HepG2 (cell line): ENCODE data around the gene VASN. TPM values are rescaled to one million over a fixed set of nuclear protein-coding genes. Genes with fewer than 3 reads are reported as not detected.
A peak's percentile ranks its signal among the peaks of the same experiment; 100 is the strongest.

ENCODE experiments used
- CCDC6 ChIP-seq: sonication (generic); formaldehyde crosslinking; IDR thresholded peaks from 2 replicates; pipeline ENCODE4 v1.8.1; 2022; ENCODE audit warnings: mild to moderate bottlenecking, missing genetic modification reagents, moderate library complexity
- DR1 ChIP-seq: sonication (generic); formaldehyde crosslinking; IDR thresholded peaks from 2 replicates; pipeline ENCODE4 v1.8.0; 2021; ENCODE audit warnings: mild to moderate bottlenecking, missing genetic modification reagents, inconsistent platforms
- FOXA1 ChIP-seq, 2 experiments: fragments of 450-650 bp in 1 of 2; sonication (generic) in 1 of 2; formaldehyde crosslinking in 1 of 2; IDR thresholded peaks; 2 replicates each; pipeline versions ENCODE4 v1.4.0 to v1.6.1; 2016 to 2020; ENCODE audit warnings: missing genetic modification reagents in 1 of 2
- HMG20A ChIP-seq: IDR thresholded peaks from 2 replicates; pipeline ENCODE4 v1.6.1; 2016; ENCODE audit warnings: borderline replicate concordance
- HOXA9 ChIP-seq: sonication (generic); formaldehyde crosslinking; IDR thresholded peaks from 2 replicates; pipeline ENCODE4 v1.8.1; 2022; ENCODE audit warnings: missing genetic modification reagents, mild to moderate bottlenecking, moderate library complexity, borderline replicate concordance
- KAT2B ChIP-seq: fragments of 150-350 bp; IDR thresholded peaks from 2 replicates; pipeline ENCODE4 v1.6.1; 2014; ENCODE audit warnings: low read depth, low read length, borderline replicate concordance
- PLRG1 ChIP-seq: fragments of 450-650 bp; conservative IDR thresholded peaks from 2 replicates; pipeline ENCODE4 v1.6.1; 2016
- PTBP1 ChIP-seq: fragments of 200-400 bp; formaldehyde crosslinking; IDR thresholded peaks from 2 replicates; pipeline ENCODE4 v1.6.1; 2018; ENCODE audit warnings: low read length, low read depth; ENCODE audit not compliant: poor library complexity, severe bottlenecking
- ZFP36L2 ChIP-seq: sonication (generic); formaldehyde crosslinking; IDR thresholded peaks from 2 replicates; pipeline ENCODE4 v1.4.0; 2020; ENCODE audit warnings: missing genetic modification reagents
- ZNF230 ChIP-seq: sonication (generic); formaldehyde crosslinking; IDR thresholded peaks from 2 replicates; pipeline ENCODE4 v1.4.0; 2020; ENCODE audit warnings: mild to moderate bottlenecking, missing genetic modification reagents
- ZNF337 ChIP-seq: sonication (generic); formaldehyde crosslinking; IDR thresholded peaks from 2 replicates; pipeline ENCODE4 v1.5.1; 2020; ENCODE audit warnings: missing genetic modification reagents, low read depth, mild to moderate bottlenecking, borderline replicate concordance
- ZNF431 ChIP-seq: sonication (generic); formaldehyde crosslinking; IDR thresholded peaks from 2 replicates; pipeline ENCODE4 v1.9.0; 2022; ENCODE audit warnings: missing genetic modification reagents, low read depth, mild to moderate bottlenecking, borderline replicate concordance
- ZNF670 ChIP-seq: sonication (generic); formaldehyde crosslinking; IDR thresholded peaks from 2 replicates; pipeline ENCODE4 v1.8.0; 2022; ENCODE audit warnings: mild to moderate bottlenecking, missing genetic modification reagents, borderline replicate concordance
- ZNF841 ChIP-seq: sonication (generic); formaldehyde crosslinking; IDR thresholded peaks from 2 replicates; pipeline ENCODE4 v1.8.1; 2023; ENCODE audit warnings: missing genetic modification reagents, borderline replicate concordance
- polyA plus RNA-seq, 8 experiments: library from polyadenylated mRNA; depleted of rRNA in 3 of 8; stranded (reverse) in 7 of 8; unstranded in 1 of 8; fragments of >200 nt; fragmentation: Illumina TruSeq in 4 of 8; extraction: Trizol in 4 of 8; gene quantifications; 2 replicates each; pipeline versions ENCODE4 v1.2.1 to v1.2.3, GENCODE V29; 2011 to 2016; ENCODE audit warnings: low read depth in 4 of 8, missing spikeins in 1 of 8, mixed read lengths in 1 of 8; ENCODE audit not compliant: insufficient read depth in 1 of 8
- total RNA-seq, 5 experiments: library from RNA; depleted of rRNA; stranded (reverse); fragments of >200 nt; fragmentation: Illumina TruSeq; extraction: Trizol; gene quantifications; 2 replicates each; pipeline ENCODE4 v1.2.3, GENCODE V29; 2016; ENCODE audit warnings: low read depth in 1 of 5
- TF ChIP-seq, protein P1 (sequence below), 2 experiments: IDR thresholded peaks; 2 replicates each; pipeline ENCODE4 v1.6.1; 2011 to 2012; ENCODE audit warnings: low read length in 2 of 2, borderline replicate concordance in 1 of 2, low read depth in 1 of 2, mild to moderate bottlenecking in 1 of 2, moderate library complexity in 1 of 2
- TF ChIP-seq, protein P2 (sequence below): sonication (generic); formaldehyde crosslinking; IDR thresholded peaks from 2 replicates; pipeline ENCODE4 v1.5.0; 2020; ENCODE audit warnings: missing genetic modification reagents
- TF ChIP-seq, protein P3 (sequence below): sonication (generic); formaldehyde crosslinking; IDR thresholded peaks from 2 replicates; pipeline ENCODE4 v1.8.1; 2023; ENCODE audit warnings: mild to moderate bottlenecking, moderate library complexity, missing genetic modification reagents
- TF ChIP-seq, protein P4 (sequence below): sonication (generic); formaldehyde crosslinking; IDR thresholded peaks from 2 replicates; pipeline ENCODE4 v1.5.0; 2020; ENCODE audit warnings: missing genetic modification reagents
- TF ChIP-seq, protein P5 (sequence below): sonication (generic); formaldehyde crosslinking; IDR thresholded peaks from 2 replicates; pipeline ENCODE4 v1.5.1; 2020; ENCODE audit warnings: mild to moderate bottlenecking, moderate library complexity, missing genetic modification reagents
- TF ChIP-seq, protein P6 (sequence below): sonication (generic); formaldehyde crosslinking; IDR thresholded peaks from 2 replicates; pipeline ENCODE4 v1.4.0; 2020; ENCODE audit warnings: low read depth, mild to moderate bottlenecking, missing genetic modification reagents

The VASN gene
- total and polyA plus RNA-seq, 2 of the 13 experiments (the other 11 are each of a cell fraction or from before 2014, with no cell fraction given): 8.4 to 18.2 TPM

DNA sequence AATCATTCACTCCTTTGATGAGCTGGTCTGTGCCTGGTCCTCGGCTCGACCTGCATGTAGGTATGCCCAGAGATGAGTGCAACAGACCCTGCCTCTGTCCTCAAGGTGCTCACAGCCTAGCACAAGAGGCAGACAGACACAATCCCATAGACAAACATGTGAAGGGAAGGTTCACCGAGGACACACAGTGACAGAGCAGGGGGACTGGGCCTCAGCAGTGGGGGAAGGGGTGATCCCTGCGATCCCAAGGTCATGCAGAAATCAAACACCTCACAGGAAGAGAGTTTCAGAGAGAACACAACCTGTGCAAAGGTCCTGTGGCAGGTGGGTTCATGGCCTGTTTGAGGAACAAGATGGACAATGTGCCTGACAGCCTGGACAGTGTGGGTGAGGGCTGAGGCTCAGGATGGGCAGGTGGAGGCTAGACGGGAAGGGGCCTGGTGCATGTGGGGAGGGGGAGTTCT is 4.2 kb upstream of the VASN start (continued):
- TF ChIP-seq ZNF431 (CRISPR knock-in tag) (no peak), HMG20A (CRISPR knock-in tag) (no peak; the same call in 1 of the 2 replicates), DR1 (CRISPR knock-in tag) (no peak; the same call in 1 of the 2 replicates), ZNF841 (CRISPR knock-in tag) (no peak), KAT2B (no peak), ZNF230 (CRISPR knock-in tag) (0 out of 2 replicates have a peak, but pooled peaks have one; percentile 44), PTBP1 (no peak), HOXA9 (CRISPR knock-in tag) (no peak; the same call in 1 of the 2 replicates), FOXA1 (IDR thresholded peaks at IDR 0.05) (no peak), FOXA1 (CRISPR knock-in tag; IDR thresholded peaks at IDR 0.05) (0 out of 2 replicates have a peak, but pooled peaks have one; percentile 16), PLRG1 (no peak), ZFP36L2 (CRISPR knock-in tag) (no peak), CCDC6 (no peak), ZNF670 (CRISPR knock-in tag) (no peak), ZNF337 (CRISPR knock-in tag) (no peak)
- TF ChIP-seq, protein P1, sequence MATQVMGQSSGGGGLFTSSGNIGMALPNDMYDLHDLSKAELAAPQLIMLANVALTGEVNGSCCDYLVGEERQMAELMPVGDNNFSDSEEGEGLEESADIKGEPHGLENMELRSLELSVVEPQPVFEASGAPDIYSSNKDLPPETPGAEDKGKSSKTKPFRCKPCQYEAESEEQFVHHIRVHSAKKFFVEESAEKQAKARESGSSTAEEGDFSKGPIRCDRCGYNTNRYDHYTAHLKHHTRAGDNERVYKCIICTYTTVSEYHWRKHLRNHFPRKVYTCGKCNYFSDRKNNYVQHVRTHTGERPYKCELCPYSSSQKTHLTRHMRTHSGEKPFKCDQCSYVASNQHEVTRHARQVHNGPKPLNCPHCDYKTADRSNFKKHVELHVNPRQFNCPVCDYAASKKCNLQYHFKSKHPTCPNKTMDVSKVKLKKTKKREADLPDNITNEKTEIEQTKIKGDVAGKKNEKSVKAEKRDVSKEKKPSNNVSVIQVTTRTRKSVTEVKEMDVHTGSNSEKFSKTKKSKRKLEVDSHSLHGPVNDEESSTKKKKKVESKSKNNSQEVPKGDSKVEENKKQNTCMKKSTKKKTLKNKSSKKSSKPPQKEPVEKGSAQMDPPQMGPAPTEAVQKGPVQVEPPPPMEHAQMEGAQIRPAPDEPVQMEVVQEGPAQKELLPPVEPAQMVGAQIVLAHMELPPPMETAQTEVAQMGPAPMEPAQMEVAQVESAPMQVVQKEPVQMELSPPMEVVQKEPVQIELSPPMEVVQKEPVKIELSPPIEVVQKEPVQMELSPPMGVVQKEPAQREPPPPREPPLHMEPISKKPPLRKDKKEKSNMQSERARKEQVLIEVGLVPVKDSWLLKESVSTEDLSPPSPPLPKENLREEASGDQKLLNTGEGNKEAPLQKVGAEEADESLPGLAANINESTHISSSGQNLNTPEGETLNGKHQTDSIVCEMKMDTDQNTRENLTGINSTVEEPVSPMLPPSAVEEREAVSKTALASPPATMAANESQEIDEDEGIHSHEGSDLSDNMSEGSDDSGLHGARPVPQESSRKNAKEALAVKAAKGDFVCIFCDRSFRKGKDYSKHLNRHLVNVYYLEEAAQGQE (IDR thresholded peaks at IDR 0.05; ENCODE audit: borderline replicate concordance in 1 of 2, low read depth in 1 of 2, low read length in 2 of 2): no peak
- TF ChIP-seq, protein P2, sequence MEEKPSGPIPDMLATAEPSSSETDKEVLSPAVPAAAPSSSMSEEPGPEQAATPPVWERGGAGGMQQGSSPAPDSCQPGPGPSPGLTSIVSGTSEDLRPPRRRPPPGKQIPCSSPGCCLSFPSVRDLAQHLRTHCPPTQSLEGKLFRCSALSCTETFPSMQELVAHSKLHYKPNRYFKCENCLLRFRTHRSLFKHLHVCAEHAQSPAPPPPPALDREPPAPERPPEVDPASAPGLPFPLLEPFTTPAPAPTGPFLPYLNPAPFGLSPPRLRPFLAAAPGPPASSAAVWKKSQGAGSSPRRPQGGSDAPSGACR (CRISPR knock-in tag): no peak
- TF ChIP-seq, protein P3, sequence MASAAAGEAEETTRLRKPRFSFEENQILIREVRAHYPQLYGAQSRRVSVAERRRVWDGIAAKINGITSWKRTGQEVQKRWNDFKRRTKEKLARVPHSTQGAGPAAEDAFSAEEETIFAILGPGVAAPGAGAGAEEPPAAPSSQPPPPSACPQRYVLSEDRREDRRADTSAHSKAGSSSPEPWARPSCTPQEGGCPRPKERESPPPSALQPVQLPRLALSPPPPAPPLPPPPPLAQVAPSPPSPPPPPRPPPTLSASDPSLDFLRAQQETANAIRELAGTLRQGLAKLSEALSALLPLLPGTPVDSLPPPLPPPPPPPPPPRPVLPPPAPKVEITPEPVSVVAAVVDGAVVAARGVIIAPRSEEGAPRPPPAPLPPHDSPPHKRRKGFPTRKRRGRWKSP (CRISPR knock-in tag): no peak
- TF ChIP-seq, protein P4, sequence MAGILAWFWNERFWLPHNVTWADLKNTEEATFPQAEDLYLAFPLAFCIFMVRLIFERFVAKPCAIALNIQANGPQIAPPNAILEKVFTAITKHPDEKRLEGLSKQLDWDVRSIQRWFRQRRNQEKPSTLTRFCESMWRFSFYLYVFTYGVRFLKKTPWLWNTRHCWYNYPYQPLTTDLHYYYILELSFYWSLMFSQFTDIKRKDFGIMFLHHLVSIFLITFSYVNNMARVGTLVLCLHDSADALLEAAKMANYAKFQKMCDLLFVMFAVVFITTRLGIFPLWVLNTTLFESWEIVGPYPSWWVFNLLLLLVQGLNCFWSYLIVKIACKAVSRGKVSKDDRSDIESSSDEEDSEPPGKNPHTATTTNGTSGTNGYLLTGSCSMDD (CRISPR knock-in tag): no peak
- TF ChIP-seq, protein P5, sequence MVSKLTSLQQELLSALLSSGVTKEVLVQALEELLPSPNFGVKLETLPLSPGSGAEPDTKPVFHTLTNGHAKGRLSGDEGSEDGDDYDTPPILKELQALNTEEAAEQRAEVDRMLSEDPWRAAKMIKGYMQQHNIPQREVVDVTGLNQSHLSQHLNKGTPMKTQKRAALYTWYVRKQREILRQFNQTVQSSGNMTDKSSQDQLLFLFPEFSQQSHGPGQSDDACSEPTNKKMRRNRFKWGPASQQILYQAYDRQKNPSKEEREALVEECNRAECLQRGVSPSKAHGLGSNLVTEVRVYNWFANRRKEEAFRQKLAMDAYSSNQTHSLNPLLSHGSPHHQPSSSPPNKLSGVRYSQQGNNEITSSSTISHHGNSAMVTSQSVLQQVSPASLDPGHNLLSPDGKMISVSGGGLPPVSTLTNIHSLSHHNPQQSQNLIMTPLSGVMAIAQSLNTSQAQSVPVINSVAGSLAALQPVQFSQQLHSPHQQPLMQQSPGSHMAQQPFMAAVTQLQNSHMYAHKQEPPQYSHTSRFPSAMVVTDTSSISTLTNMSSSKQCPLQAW (CRISPR knock-in tag): peak; percentile 66; the same call in 1 of the 2 replicates
- TF ChIP-seq, protein P6, sequence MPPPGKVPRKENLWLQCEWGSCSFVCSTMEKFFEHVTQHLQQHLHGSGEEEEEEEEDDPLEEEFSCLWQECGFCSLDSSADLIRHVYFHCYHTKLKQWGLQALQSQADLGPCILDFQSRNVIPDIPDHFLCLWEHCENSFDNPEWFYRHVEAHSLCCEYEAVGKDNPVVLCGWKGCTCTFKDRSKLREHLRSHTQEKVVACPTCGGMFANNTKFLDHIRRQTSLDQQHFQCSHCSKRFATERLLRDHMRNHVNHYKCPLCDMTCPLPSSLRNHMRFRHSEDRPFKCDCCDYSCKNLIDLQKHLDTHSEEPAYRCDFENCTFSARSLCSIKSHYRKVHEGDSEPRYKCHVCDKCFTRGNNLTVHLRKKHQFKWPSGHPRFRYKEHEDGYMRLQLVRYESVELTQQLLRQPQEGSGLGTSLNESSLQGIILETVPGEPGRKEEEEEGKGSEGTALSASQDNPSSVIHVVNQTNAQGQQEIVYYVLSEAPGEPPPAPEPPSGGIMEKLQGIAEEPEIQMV (CRISPR knock-in tag): 0 out of 2 replicates have a peak, but pooled peaks have one; percentile 28
